ENCODE measurements around the gene CLNK.

CLNK gene

DNA sequence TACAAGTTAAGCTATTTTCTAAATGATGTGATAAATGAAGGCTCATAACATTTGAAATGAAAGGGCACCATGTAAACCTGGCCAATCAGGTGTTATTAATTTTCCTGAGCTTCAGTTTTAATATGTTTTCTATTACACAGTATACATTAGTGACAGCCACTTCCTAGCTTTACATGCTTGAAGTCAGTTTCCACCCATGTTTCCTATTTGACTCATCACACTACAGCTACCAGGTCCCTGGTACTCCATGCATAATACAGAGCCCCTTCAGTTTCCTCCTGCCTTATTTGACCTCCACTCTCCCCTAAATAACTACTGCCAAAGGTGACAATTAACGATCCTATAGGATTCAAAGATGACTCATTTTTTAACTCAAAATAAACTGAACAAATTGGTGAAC lies 245.6 kb downstream of the CLNK start:
- no peak for DNase-seq

GRCh38 chr4:10437735-10438134 lies 246.8 kb downstream of the CLNK start:
- DNase-seq, result no peak
